Neural progenitor cell (in vitro differentiated cells): ENCODE measurements around the gene FAM120A. TPM values are rescaled to one million over a fixed set of nuclear protein-coding genes. Genes with fewer than 3 reads are reported as not detected.
"Not testable (repeated sequence)": the region's sequence is repeated elsewhere in the genome, so short reads cannot be mapped to it uniquely, and the experiment has no call there.

Experiments used
- DNase-seq: peaks from one replicate; pipeline ENCODE4 v3.0.0-alpha.2; 2016; ENCODE audit warnings: low spot score
- H2AFZ ChIP-seq: fragments of 200-600 bp; sonication (generic); replicated peaks from 2 replicates; pipeline ENCODE4 v1.6.1; 2016; ENCODE audit warnings: antibody characterized with exemption
- H3F3A ChIP-seq: fragments of 200-600 bp; sonication (generic); 2 replicates; pipeline ENCODE4 v1.6.1; 2016; ENCODE audit warnings: antibody characterized with exemption, low read depth
- H3K27ac ChIP-seq: fragments of 200-600 bp; sonication (generic); 2 replicates; pipeline ENCODE4 v1.5.1; 2016; ENCODE audit warnings: mild to moderate bottlenecking
- H3K27me3 ChIP-seq: fragments of 200-600 bp; sonication (generic); 2 replicates; pipeline ENCODE4 v1.6.1; 2016; ENCODE audit warnings: mild to moderate bottlenecking, moderate library complexity
- H3K36me3 ChIP-seq: fragments of 200-600 bp; sonication (generic); 2 replicates; pipeline ENCODE4 v1.5.1; 2016
- H3K4me1 ChIP-seq: fragments of 200-600 bp; sonication (generic); 2 replicates; pipeline ENCODE4 v1.6.1; 2016; ENCODE audit warnings: mixed run types
- H3K4me2 ChIP-seq: fragments of 200-600 bp; sonication (generic); 2 replicates; pipeline ENCODE4 v1.6.1; 2016
- H3K4me3 ChIP-seq: fragments of 200-600 bp; sonication (generic); 2 replicates; pipeline ENCODE4 v1.5.1; 2016
- H3K79me2 ChIP-seq: fragments of 200-600 bp; sonication (generic); 2 replicates; pipeline ENCODE4 v1.6.1; 2016; ENCODE audit warnings: low read depth
- H3K9ac ChIP-seq: fragments of 200-600 bp; sonication (generic); 2 replicates; pipeline ENCODE4 v1.6.1; 2016
- H3K9me3 ChIP-seq: fragments of 200-600 bp; sonication (generic); 2 replicates; pipeline ENCODE4 v1.5.1; 2016; ENCODE audit warnings: low read depth
- H4K20me1 ChIP-seq: fragments of 200-600 bp; sonication (generic); 2 replicates; pipeline ENCODE4 v1.6.1; 2016; ENCODE audit warnings: low read depth
- H3K27ac Mint-ChIP-seq: 3 replicates; pipeline ENCODE4 v1.8.0; 2021; ENCODE audit warnings: mixed read lengths
- H3K27me3 Mint-ChIP-seq: 2 replicates; pipeline ENCODE4 v1.8.0; 2022; ENCODE audit warnings: low read depth, mild to moderate bottlenecking, inconsistent platforms, moderate library complexity, mixed read lengths; ENCODE audit not compliant: insufficient read depth
- H3K36me3 Mint-ChIP-seq: 3 replicates; pipeline ENCODE4 v1.8.0; 2021; ENCODE audit warnings: mixed read lengths
- H3K4me1 Mint-ChIP-seq: 3 replicates; pipeline ENCODE4 v1.8.0; 2021; ENCODE audit warnings: mixed read lengths
- H3K4me3 Mint-ChIP-seq: 3 replicates; pipeline ENCODE4 v1.8.0; 2021; ENCODE audit warnings: mild to moderate bottlenecking, moderate library complexity, mixed read lengths
- H3K9me3 Mint-ChIP-seq: 3 replicates; pipeline ENCODE4 v1.8.0; 2020; ENCODE audit warnings: mixed read lengths
- EZH2 ChIP-seq: fragments of 200-600 bp; sonication (generic); IDR thresholded peaks from 2 replicates; pipeline ENCODE4 v1.6.1; 2017; ENCODE audit warnings: antibody characterized with exemption, mild to moderate bottlenecking, moderate library complexity
- EZH2phosphoT487 ChIP-seq: fragments of 200-600 bp; sonication (generic); IDR thresholded peaks from 2 replicates; pipeline ENCODE4 v1.6.1; 2017; ENCODE audit warnings: antibody characterized with exemption
- total RNA-seq: library from RNA; depleted of rRNA; stranded (reverse); fragments of >200 nt; gene quantifications from 2 replicates; pipeline ENCODE4 v1.2.3, GENCODE V29; 2015; ENCODE audit warnings: low replicate concordance
- TF ChIP-seq, protein P1 (sequence below): fragments of 200-600 bp; sonication (generic); IDR thresholded peaks from 2 replicates; pipeline ENCODE4 v1.5.1; 2017; ENCODE audit warnings: antibody characterized with exemption, mild to moderate bottlenecking

FAM120A gene
- total RNA-seq, 1 donor from 2014 or later = 17.2 TPM

DNA sequence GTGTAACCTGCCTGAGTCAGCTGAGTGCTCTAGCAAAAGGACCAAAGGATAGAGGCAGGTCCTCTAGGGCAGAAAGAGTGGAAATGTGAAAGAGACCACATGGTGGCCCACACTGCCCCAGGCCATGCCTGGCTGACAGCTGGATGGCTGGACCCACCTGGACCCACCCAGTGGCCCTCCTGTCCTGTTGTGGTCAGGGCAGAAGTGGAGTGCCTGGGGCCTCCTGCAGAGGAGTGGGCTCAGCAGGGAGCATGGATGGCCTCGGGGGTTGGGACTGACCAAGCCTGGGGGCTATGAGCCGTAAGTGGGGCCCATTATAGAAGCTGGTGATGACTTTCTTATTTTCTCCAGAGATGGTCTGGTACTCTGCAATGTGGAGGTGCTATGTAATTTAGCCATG is 57.6 kb downstream of the FAM120A start:
- DNase-seq = no peak
- peaks cover 58% of the 10 kb centered on the region for H3K79me2 ChIP-seq
- no peaks in the 10 kb centered on the region for H3K36me3 ChIP-seq
- no peak overlapping the region for H3K27ac ChIP-seq
- no peaks in the 10 kb centered on the region for H4K20me1 ChIP-seq
- no peaks in the 10 kb centered on the region for H3K4me1 ChIP-seq
- no peak overlapping the region for H3K27ac Mint-ChIP-seq
- no peak overlapping the region for H3K4me2 ChIP-seq
- no peaks in the 10 kb centered on the region for H3K27me3 Mint-ChIP-seq
- no peak overlapping the region for H3K4me3 Mint-ChIP-seq
- no peaks in the 10 kb centered on the region for H3K27me3 ChIP-seq
- no peak for TF ChIP-seq EZH2phosphoT487
- TF ChIP-seq, protein P1, sequence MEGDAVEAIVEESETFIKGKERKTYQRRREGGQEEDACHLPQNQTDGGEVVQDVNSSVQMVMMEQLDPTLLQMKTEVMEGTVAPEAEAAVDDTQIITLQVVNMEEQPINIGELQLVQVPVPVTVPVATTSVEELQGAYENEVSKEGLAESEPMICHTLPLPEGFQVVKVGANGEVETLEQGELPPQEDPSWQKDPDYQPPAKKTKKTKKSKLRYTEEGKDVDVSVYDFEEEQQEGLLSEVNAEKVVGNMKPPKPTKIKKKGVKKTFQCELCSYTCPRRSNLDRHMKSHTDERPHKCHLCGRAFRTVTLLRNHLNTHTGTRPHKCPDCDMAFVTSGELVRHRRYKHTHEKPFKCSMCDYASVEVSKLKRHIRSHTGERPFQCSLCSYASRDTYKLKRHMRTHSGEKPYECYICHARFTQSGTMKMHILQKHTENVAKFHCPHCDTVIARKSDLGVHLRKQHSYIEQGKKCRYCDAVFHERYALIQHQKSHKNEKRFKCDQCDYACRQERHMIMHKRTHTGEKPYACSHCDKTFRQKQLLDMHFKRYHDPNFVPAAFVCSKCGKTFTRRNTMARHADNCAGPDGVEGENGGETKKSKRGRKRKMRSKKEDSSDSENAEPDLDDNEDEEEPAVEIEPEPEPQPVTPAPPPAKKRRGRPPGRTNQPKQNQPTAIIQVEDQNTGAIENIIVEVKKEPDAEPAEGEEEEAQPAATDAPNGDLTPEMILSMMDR = no peak
- no peak for TF ChIP-seq EZH2
- H3K9ac ChIP-seq = no peak overlapping the region
- no peak overlapping the region for H3K4me3 ChIP-seq
- no peaks in the 10 kb centered on the region for H3F3A ChIP-seq
- no peak overlapping the region for H2AFZ ChIP-seq
- peaks cover 6% of the 10 kb centered on the region for H3K4me1 Mint-ChIP-seq
- H3K9me3 Mint-ChIP-seq = no peaks in the 10 kb centered on the region
- peaks cover 24% of the 10 kb centered on the region for H3K36me3 Mint-ChIP-seq
- no peaks in the 10 kb centered on the region for H3K9me3 ChIP-seq

DNA sequence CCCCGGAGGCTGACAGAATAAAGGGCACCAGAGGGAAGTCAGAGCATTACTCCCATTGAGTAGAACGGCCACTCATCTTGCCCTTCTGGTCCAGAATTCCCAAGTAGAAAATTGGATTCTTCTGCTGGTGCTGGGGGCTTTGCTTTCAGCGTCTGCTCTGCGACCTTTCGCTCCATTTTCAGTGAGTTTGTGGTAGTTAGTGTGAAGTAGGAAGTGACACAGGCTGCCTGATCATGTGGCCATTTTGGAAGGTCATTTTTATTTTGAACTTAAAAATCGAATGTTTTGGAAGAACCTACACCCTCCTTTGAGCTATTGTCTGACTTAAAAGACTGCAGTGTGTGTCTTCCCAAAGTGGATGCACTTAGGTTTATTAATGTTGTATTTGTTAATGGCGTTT is 58.6 kb downstream of the FAM120A start:
- no peak overlapping the region for H3K9ac ChIP-seq
- no peak for DNase-seq
- H3K27ac ChIP-seq = no peak overlapping the region
- H4K20me1 ChIP-seq = no peaks in the 10 kb centered on the region
- H3K9me3 Mint-ChIP-seq = no peaks in the 10 kb centered on the region
- peaks cover 19% of the 10 kb centered on the region for H3K36me3 Mint-ChIP-seq
- H3K27me3 ChIP-seq = no peaks in the 10 kb centered on the region
- no peaks in the 10 kb centered on the region for H3K27me3 Mint-ChIP-seq
- no peak overlapping the region for H3K4me3 Mint-ChIP-seq
- no peak overlapping the region for H2AFZ ChIP-seq
- no peaks in the 10 kb centered on the region for H3K9me3 ChIP-seq
- TF ChIP-seq EZH2phosphoT487 (no peak), EZH2 (no peak)
- TF ChIP-seq, protein P1 = no peak
- peaks cover 6% of the 10 kb centered on the region for H3K4me1 Mint-ChIP-seq
- H3K79me2 ChIP-seq = peaks cover 58% of the 10 kb centered on the region
- no peaks in the 10 kb centered on the region for H3K36me3 ChIP-seq
- no peak overlapping the region for H3K27ac Mint-ChIP-seq
- no peak overlapping the region for H3K4me3 ChIP-seq
- no peaks in the 10 kb centered on the region for H3K4me1 ChIP-seq
- no peaks in the 10 kb centered on the region for H3F3A ChIP-seq
- H3K4me2 ChIP-seq = no peak overlapping the region

DNA sequence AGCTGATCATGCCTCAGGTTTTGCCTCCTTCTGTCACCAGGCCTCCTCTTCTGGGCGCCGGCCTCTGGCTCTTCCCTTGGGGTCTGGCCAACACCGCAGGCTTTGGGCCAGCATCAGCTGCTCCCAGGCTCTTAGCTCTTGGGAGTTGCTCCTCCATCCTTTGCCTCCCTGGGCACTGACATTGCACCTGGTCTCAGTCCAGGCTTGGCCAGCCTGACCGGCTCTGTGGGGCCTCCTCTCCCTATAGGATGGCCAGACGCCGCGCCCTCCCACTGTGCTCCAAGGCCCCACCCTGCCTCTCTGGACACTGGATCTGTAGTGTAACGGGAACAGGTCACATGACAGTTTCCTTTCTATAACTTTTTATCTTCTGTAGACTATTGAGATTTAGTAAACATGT is 59.7 kb downstream of the FAM120A start:
- not testable (repeated sequence) for H3K4me3 Mint-ChIP-seq, DNase-seq

DNA sequence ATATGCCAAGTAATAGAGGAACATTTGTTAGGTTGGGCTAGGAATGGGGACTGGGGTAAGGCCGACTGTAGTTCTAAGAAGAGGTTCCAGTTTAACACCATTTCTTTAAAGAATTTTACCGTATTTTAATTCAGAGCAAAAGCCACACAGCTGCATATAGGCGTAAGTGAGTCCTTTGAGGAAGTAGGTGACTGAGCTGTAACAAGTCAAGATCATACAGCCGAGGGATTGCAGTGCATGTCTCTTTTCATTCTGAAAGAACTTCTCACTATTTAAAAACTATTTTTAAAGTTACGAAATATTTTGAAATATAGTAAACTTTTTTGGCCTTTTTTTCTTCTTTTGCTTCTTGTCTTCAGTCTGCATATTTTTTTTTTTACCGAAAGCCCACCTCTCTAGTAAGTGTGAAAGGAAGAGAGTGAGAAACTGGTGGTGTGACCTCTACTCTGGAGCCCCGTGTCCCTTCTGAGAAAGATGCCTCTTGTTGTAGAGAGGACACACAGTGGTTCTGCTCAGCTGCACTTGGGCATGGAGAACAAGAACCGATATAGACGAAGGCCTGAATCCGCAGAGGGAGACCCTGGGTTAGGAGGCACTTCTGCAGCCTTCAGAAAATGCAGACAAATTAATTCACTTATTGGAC is 60.8 kb downstream of the FAM120A start:
- not testable (repeated sequence) for DNase-seq, H3K27ac Mint-ChIP-seq, H3K9me3 ChIP-seq, H3K4me3 ChIP-seq, H3F3A ChIP-seq, H3K9me3 Mint-ChIP-seq, H3K4me1 Mint-ChIP-seq, H3K27me3 Mint-ChIP-seq, H3K4me2 ChIP-seq, H3K4me1 ChIP-seq, H3K36me3 ChIP-seq, H3K27ac ChIP-seq, H3K9ac ChIP-seq, H4K20me1 ChIP-seq, H3K4me3 Mint-ChIP-seq, H3K27me3 ChIP-seq, H2AFZ ChIP-seq
- peaks cover 14% of the 10 kb centered on the region for H3K36me3 Mint-ChIP-seq
- peaks cover 41% of the 10 kb centered on the region for H3K79me2 ChIP-seq

More for the DNA sequence above, 59.7 kb downstream of the FAM120A start:
- H3K27me3 Mint-ChIP-seq, H3K27ac Mint-ChIP-seq, H3K4me1 Mint-ChIP-seq, H3K36me3 ChIP-seq, H3K9me3 Mint-ChIP-seq, H3K27me3 ChIP-seq, H2AFZ ChIP-seq, H3K9me3 ChIP-seq, H3K27ac ChIP-seq, H3K4me3 ChIP-seq, H3F3A ChIP-seq, H3K9ac ChIP-seq, H3K4me1 ChIP-seq, H4K20me1 ChIP-seq, H3K4me2 ChIP-seq: not testable (repeated sequence)
- H3K79me2 ChIP-seq = peaks cover 52% of the 10 kb centered on the region
- H3K36me3 Mint-ChIP-seq = peaks cover 10% of the 10 kb centered on the region
